Panc1 (cell line): ENCODE measurements around the gene SEC14L5. TPM values are rescaled to one million over a fixed set of nuclear protein-coding genes. Genes with fewer than 3 reads are reported as not detected.

ENCODE experiments used
- ATAC-seq: fragments of 200-7000 bp; cut with Tn5 transposase; 2 replicates; pipeline ENCODE4 v1.9.1; 2020; ENCODE audit warnings: mild to moderate bottlenecking, moderate library complexity
- BruUV-seq: library from RNA; stranded (reverse); fragments of 400-500 nt; replicated peaks from 2 replicates; lab custom pipeline; 2021; lab: Mats Ljungman, UMichigan
- CTCF ChIA-PET: fragments of 300-600 bp; sonication (Branson Sonifier 250); formaldehyde crosslinking; loops from one replicate; lab custom pipeline; 2022; ENCODE audit warnings: antibody characterized with exemption; lab: Charles Lee
- POLR2A ChIA-PET: fragments of 300-600 bp; sonication (Branson Sonifier 250); formaldehyde crosslinking; loops from one replicate; lab custom pipeline; 2022; ENCODE audit warnings: antibody characterized with exemption; lab: Charles Lee
- DNase-seq: peaks from one replicate; pipeline ENCODE4 v3.0.0-alpha.2; 2010; ENCODE audit warnings: low read depth, low spot score
- H3K27ac ChIP-seq: 2 replicates; pipeline ENCODE4 v1.5.1; 2011; ENCODE audit warnings: mild to moderate bottlenecking, low read length, inconsistent platforms
- H3K27me3 ChIP-seq: fragments of 200-500 bp; sonication (Bioruptor generic); 2 replicates; pipeline ENCODE4 v1.6.0; 2014; ENCODE audit warnings: low read length, inconsistent platforms; ENCODE audit not compliant: control insufficient read depth, insufficient read depth
- H3K36me3 ChIP-seq: fragments of 200-500 bp; sonication (Bioruptor generic); 2 replicates; pipeline ENCODE4 v1.5.1; 2014; ENCODE audit warnings: inconsistent platforms, mild to moderate bottlenecking, low read length, moderate library complexity; ENCODE audit not compliant: control insufficient read depth, insufficient read depth
- H3K4me1 ChIP-seq: 2 replicates; pipeline ENCODE4 v1.5.1; 2011; ENCODE audit warnings: inconsistent platforms, mild to moderate bottlenecking, low read length, moderate library complexity; ENCODE audit not compliant: control insufficient read depth, insufficient read depth
- H3K4me3 ChIP-seq, 2 experiments: 2 replicates each; pipeline ENCODE4 v1.5.1; 2011 to 2012; ENCODE audit warnings: low read depth in 2 of 2, low read length in 2 of 2, mild to moderate bottlenecking in 2 of 2, inconsistent platforms in 1 of 2, moderate library complexity in 1 of 2
- H3K9me3 ChIP-seq: fragments of 200-500 bp; sonication (Bioruptor generic); 2 replicates; pipeline ENCODE4 v1.5.1; 2014; ENCODE audit warnings: low read depth, mild to moderate bottlenecking, inconsistent platforms, low read length, moderate library complexity; ENCODE audit not compliant: control insufficient read depth, insufficient read depth
- POLR2AphosphoS5 ChIP-seq: IDR thresholded peaks from 2 replicates; pipeline ENCODE4 v1.6.1; 2012; ENCODE audit warnings: mild to moderate bottlenecking, low read depth, low read length, moderate library complexity
- SIN3A ChIP-seq: IDR thresholded peaks from 2 replicates; pipeline ENCODE4 v1.6.1; 2012; ENCODE audit warnings: low read depth, mild to moderate bottlenecking, low read length, moderate library complexity, borderline replicate concordance; ENCODE audit not compliant: insufficient read depth
- TCF7L2 ChIP-seq: IDR thresholded peaks from 2 replicates; pipeline ENCODE4 v1.6.1; 2011; ENCODE audit warnings: mild to moderate bottlenecking, low read depth, low read length, inconsistent platforms
- in situ Hi-C: cut with HindIII; loops from 2 replicates; pipeline ENCODE4 v1.10.0; 2016; ENCODE audit warnings: low sequenced_read_pairs, low pct_unique_long_range_greater_than_20kb
- intact Hi-C: fragments of 100-400 bp; cut with micrococcal nuclease; formaldehyde crosslinking; loops from one replicate; pipeline ENCODE4 v1.10.0; 2022; ENCODE audit not compliant: unreplicated experiment
- total RNA-seq: library from RNA; stranded (reverse); gene quantifications from one replicate; pipeline ENCODE4 v1.2.1, GENCODE V29; 2021; ENCODE audit not compliant: unreplicated experiment
- TF ChIP-seq, protein P1 (sequence below): fragments of 450-650 bp; IDR thresholded peaks from 2 replicates; pipeline ENCODE4 v1.5.1; 2017; ENCODE audit warnings: mild to moderate bottlenecking
- TF ChIP-seq, protein P2 (sequence below), 2 experiments: IDR thresholded peaks; 2 replicates each; pipeline ENCODE4 v1.6.1; 2011 to 2012; ENCODE audit warnings: low read depth in 2 of 2, control low read depth in 1 of 2, low read length in 1 of 2, mild to moderate bottlenecking in 1 of 2, moderate library complexity in 1 of 2; ENCODE audit not compliant: insufficient read depth in 1 of 2

SEC14L5 gene
- total RNA-seq, 1 experiment from 2014 or later = 0.26 TPM

DNA sequence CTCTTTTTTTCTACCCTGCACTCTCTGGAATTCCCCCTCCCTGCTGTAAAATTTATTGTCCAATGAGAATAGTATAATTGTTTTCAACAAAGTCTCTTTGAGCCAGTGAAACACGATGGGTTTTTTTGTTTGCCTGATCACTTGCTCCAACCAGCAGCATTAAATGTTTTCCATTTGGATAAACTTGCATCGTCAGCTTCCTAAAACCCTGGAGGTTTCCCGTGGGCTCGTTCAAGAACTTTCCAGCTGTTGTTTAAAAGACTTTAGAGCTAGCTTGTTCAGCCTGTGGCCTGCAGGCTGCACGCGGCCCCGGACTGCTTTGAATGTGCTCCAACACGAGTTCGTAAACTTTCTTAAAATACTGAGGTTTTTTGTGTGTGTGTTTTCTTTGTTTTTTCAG, 60.7 kb downstream of the SEC14L5 start:
- Histone ChIP-seq H3K9me3 (no peaks in the 10 kb centered on the region), H3K27me3 (no peaks in the 10 kb centered on the region), H3K4me3 (no peak overlapping the region), H3K4me1 (no peaks in the 10 kb centered on the region), H3K27ac (no peak overlapping the region), H3K36me3 (no peaks in the 10 kb centered on the region)
- in situ Hi-C loops (no loop called here), intact Hi-C loops (no loop called here)
- POLR2A ChIA-PET = no interaction called here
- CTCF ChIA-PET = interaction anchor here (0.6 kb wide), 1 partner anchor 362 kb away, joined by 3 read pairs; no protein-coding TSS in a partner anchor
- TF ChIP-seq, protein P1, sequence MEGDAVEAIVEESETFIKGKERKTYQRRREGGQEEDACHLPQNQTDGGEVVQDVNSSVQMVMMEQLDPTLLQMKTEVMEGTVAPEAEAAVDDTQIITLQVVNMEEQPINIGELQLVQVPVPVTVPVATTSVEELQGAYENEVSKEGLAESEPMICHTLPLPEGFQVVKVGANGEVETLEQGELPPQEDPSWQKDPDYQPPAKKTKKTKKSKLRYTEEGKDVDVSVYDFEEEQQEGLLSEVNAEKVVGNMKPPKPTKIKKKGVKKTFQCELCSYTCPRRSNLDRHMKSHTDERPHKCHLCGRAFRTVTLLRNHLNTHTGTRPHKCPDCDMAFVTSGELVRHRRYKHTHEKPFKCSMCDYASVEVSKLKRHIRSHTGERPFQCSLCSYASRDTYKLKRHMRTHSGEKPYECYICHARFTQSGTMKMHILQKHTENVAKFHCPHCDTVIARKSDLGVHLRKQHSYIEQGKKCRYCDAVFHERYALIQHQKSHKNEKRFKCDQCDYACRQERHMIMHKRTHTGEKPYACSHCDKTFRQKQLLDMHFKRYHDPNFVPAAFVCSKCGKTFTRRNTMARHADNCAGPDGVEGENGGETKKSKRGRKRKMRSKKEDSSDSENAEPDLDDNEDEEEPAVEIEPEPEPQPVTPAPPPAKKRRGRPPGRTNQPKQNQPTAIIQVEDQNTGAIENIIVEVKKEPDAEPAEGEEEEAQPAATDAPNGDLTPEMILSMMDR = no peak
- TF ChIP-seq, protein P2, sequence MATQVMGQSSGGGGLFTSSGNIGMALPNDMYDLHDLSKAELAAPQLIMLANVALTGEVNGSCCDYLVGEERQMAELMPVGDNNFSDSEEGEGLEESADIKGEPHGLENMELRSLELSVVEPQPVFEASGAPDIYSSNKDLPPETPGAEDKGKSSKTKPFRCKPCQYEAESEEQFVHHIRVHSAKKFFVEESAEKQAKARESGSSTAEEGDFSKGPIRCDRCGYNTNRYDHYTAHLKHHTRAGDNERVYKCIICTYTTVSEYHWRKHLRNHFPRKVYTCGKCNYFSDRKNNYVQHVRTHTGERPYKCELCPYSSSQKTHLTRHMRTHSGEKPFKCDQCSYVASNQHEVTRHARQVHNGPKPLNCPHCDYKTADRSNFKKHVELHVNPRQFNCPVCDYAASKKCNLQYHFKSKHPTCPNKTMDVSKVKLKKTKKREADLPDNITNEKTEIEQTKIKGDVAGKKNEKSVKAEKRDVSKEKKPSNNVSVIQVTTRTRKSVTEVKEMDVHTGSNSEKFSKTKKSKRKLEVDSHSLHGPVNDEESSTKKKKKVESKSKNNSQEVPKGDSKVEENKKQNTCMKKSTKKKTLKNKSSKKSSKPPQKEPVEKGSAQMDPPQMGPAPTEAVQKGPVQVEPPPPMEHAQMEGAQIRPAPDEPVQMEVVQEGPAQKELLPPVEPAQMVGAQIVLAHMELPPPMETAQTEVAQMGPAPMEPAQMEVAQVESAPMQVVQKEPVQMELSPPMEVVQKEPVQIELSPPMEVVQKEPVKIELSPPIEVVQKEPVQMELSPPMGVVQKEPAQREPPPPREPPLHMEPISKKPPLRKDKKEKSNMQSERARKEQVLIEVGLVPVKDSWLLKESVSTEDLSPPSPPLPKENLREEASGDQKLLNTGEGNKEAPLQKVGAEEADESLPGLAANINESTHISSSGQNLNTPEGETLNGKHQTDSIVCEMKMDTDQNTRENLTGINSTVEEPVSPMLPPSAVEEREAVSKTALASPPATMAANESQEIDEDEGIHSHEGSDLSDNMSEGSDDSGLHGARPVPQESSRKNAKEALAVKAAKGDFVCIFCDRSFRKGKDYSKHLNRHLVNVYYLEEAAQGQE (IDR thresholded peaks at IDR 0.05; ENCODE audit: insufficient read depth in 1 of 2, low read depth in 2 of 2, low read length in 1 of 2) = no peak
- TF ChIP-seq TCF7L2 (no peak), SIN3A (no peak), POLR2AphosphoS5 (no peak)
- no peak for ATAC-seq
- no peak for DNase-seq
- no TSS peak for BruUV-seq

DNA sequence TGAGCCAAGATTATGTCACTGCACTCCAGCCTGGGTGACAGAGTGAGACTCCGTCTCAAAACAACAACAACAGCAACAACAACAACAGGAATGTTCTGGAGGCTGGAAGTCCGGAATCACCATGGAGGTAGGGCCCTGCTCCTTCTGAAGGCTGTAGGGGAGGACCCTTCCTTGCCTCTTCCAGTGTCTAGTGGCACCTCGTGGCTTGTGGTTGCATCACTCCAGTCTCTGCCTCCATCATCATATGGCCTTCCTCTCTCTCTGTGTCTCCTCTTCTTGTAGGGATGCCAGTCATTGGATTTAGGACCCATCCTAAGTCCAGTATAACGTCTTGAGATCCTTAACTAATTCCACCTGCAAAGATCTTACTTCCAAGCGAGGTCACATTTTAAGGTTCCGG, 61.6 kb downstream of the SEC14L5 start:
- no peak for DNase-seq
- Histone ChIP-seq H3K9me3 (no peaks in the 10 kb centered on the region), H3K36me3 (no peaks in the 10 kb centered on the region), H3K27ac (no peak overlapping the region), H3K27me3 (no peaks in the 10 kb centered on the region), H3K4me3 (no peak overlapping the region), H3K4me1 (peaks cover under 1% of the 10 kb centered on the region; the same call in 1 of the 2 replicates)
- ATAC-seq = no peak
- ChIA-PET POLR2A (no interaction called here), CTCF (no interaction called here)
- TF ChIP-seq, protein P1 = no peak
- TF ChIP-seq SIN3A (no peak), TCF7L2 (no peak), POLR2AphosphoS5 (no peak)
- TF ChIP-seq, protein P2 (IDR thresholded peaks at IDR 0.05; ENCODE audit: insufficient read depth in 1 of 2, low read depth in 2 of 2, low read length in 1 of 2) = no peak
- intact Hi-C loops = no loop called here
- no TSS peak for BruUV-seq
- in situ Hi-C loops = no loop called here
